Endodermal cell (in vitro differentiated cells): ENCODE data around the gene ZMYM2. TPM values are rescaled to one million over a fixed set of nuclear protein-coding genes. Genes with fewer than 3 reads are reported as not detected.

Experiments
- DNase-seq: peaks from one replicate; pipeline ENCODE4 v3.0.0-alpha.2; 2017
- H3K27ac ChIP-seq: 2 replicates; pipeline ENCODE4 v1.5.1; 2013; ENCODE audit warnings: mild to moderate bottlenecking, low read depth, low read length, moderate library complexity
- H3K27me3 ChIP-seq: 2 replicates; pipeline ENCODE4 v1.6.1; 2013; ENCODE audit warnings: mild to moderate bottlenecking, low read length, moderate library complexity; ENCODE audit not compliant: insufficient read depth, control insufficient read depth, poor library complexity, severe bottlenecking
- H3K36me3 ChIP-seq: 2 replicates; pipeline ENCODE4 v1.7.0; 2013; ENCODE audit warnings: mild to moderate bottlenecking, low read length, moderate library complexity; ENCODE audit not compliant: control insufficient read depth, insufficient read depth
- H3K4me1 ChIP-seq: one replicate; pipeline ENCODE4 v1.7.0; 2013; ENCODE audit warnings: low read length; ENCODE audit not compliant: control insufficient read depth, insufficient read depth
- H3K4me3 ChIP-seq: 2 replicates; pipeline ENCODE4 v1.5.1; 2013; ENCODE audit warnings: mild to moderate bottlenecking, low read length, moderate library complexity
- H3K9ac ChIP-seq: 2 replicates; pipeline ENCODE4 v1.6.1; 2013; ENCODE audit warnings: mild to moderate bottlenecking, low read length, moderate library complexity; ENCODE audit not compliant: poor library complexity, severe bottlenecking; ENCODE audit errors: extremely low read depth
- H3K9me3 ChIP-seq: 2 replicates; pipeline ENCODE4 v1.6.1; 2013; ENCODE audit warnings: mild to moderate bottlenecking, low read length, moderate library complexity; ENCODE audit not compliant: control insufficient read depth
- H3K27ac Mint-ChIP-seq: 2 replicates; pipeline ENCODE4 v1.8.0; 2020; ENCODE audit warnings: mixed read lengths
- H3K27me3 Mint-ChIP-seq: 2 replicates; pipeline ENCODE4 v1.8.0; 2021; ENCODE audit warnings: mild to moderate bottlenecking, mixed read lengths; ENCODE audit not compliant: insufficient read depth
- H3K36me3 Mint-ChIP-seq: 2 replicates; pipeline ENCODE4 v1.8.0; 2020; ENCODE audit warnings: low read depth, mixed read lengths
- H3K4me1 Mint-ChIP-seq: 2 replicates; pipeline ENCODE4 v1.8.0; 2020; ENCODE audit warnings: mixed read lengths
- H3K4me3 Mint-ChIP-seq: 2 replicates; pipeline ENCODE4 v1.8.0; 2020; ENCODE audit warnings: mild to moderate bottlenecking, moderate library complexity, mixed read lengths
- H3K9me3 Mint-ChIP-seq: 2 replicates; pipeline ENCODE4 v1.8.0; 2020; ENCODE audit warnings: mild to moderate bottlenecking, mixed read lengths
- WGBS, 2 experiments: methylation state at CpG; one replicate each; pipeline versions ENCODE4 v1.1.5 to v1.1.7; 2013; ENCODE audit warnings: missing lambda C conversion rate in 2 of 2, mixed read lengths in 1 of 2; ENCODE audit not compliant: insufficient coverage in 1 of 2, insufficient read length in 1 of 2; 5-methylcytosine and 5-hydroxymethylcytosine counted together
- total RNA-seq, 2 donors: library from RNA; stranded (reverse); fragmentation: NEBNext Ultra II Directional in 1 of 2; extraction: Animal tissue kit (Norgen Biotek cat#: 25700) in 1 of 2; gene quantifications; 2 replicates in 1 of 2; 3 replicates in 1 of 2; pipeline ENCODE4 v1.2.1, GENCODE V29; 2021
- TF ChIP-seq, protein P1 (sequence below): fragments of 200-600 bp; sonication (generic); conservative IDR thresholded peaks from 2 replicates; pipeline ENCODE4 v1.5.0; 2021; ENCODE audit warnings: antibody characterized with exemption, mild to moderate bottlenecking

ZMYM2 gene
- total RNA-seq, 2 donors from 2014 or later, result 200 to 207 TPM

DNA sequence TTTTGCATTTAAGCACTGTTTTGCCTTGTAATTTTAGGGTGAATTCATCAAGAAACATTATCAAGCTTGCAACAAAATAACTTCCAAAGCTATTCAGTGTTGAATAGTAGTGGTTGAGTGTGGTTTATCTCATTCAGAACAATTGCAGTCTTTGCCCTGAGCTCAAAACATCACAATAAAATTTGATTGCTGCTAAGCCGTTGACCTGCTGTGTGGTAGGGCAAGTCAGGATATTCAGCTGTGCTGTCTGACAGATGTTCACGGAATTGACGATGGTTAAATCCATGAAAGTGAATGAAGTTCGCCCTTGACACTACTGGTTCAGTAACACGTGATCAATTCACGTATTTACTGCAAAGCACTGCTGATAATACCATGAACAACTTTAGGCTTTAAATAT, 135.4 kb downstream of the ZMYM2 start:
- H3K27me3 ChIP-seq, result no peaks in the 10 kb centered on the region
- peaks cover 15% of the 10 kb centered on the region for H3K36me3 ChIP-seq
- H3K27ac Mint-ChIP-seq, result no peak overlapping the region
- H3K4me1 ChIP-seq, result no peaks in the 10 kb centered on the region
- H3K9me3 Mint-ChIP-seq, result no peaks in the 10 kb centered on the region
- no peak overlapping the region for H3K27ac ChIP-seq
- no peaks in the 10 kb centered on the region for H3K27me3 Mint-ChIP-seq
- TF ChIP-seq, protein P1, sequence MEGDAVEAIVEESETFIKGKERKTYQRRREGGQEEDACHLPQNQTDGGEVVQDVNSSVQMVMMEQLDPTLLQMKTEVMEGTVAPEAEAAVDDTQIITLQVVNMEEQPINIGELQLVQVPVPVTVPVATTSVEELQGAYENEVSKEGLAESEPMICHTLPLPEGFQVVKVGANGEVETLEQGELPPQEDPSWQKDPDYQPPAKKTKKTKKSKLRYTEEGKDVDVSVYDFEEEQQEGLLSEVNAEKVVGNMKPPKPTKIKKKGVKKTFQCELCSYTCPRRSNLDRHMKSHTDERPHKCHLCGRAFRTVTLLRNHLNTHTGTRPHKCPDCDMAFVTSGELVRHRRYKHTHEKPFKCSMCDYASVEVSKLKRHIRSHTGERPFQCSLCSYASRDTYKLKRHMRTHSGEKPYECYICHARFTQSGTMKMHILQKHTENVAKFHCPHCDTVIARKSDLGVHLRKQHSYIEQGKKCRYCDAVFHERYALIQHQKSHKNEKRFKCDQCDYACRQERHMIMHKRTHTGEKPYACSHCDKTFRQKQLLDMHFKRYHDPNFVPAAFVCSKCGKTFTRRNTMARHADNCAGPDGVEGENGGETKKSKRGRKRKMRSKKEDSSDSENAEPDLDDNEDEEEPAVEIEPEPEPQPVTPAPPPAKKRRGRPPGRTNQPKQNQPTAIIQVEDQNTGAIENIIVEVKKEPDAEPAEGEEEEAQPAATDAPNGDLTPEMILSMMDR, result no peak
- H3K4me3 Mint-ChIP-seq, result no peak overlapping the region
- DNase-seq, result no peak
- H3K9ac ChIP-seq, result no peak overlapping the region
- no peaks in the 10 kb centered on the region for H3K9me3 ChIP-seq
- H3K36me3 Mint-ChIP-seq, result no peaks in the 10 kb centered on the region
- 84 to 96% methylated on average over 6 of the region's 6 CpGs for WGBS, 2 experiments
- H3K4me3 ChIP-seq, result no peak overlapping the region
- H3K4me1 Mint-ChIP-seq, result peaks cover under 1% of the 10 kb centered on the region

DNA sequence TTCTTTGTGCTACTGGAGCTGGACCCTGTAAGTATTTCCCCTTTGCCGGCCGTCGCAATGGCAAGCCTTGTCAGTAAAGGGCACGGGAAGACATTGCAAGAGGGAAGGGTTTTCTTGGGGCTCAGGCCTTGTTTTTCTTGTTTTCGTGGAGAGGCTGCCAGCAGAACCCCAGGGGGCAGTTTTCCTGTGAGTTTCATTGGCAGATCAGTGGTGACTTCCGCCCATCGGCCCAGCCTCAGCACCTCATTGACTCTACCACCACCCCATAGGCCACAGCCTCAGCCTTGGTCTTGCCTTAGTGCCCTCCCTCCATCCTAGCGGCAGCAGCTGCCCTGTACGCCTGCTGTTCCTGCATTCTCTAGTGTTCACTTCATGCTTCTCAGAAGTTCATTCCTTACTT, 140.8 kb downstream of the ZMYM2 start:
- H3K9ac ChIP-seq, result no peak overlapping the region
- H3K36me3 ChIP-seq, result no peaks in the 10 kb centered on the region
- Mint-ChIP-seq H3K9me3 (no peaks in the 10 kb centered on the region), H3K4me3 (no peak overlapping the region), H3K4me1 (peaks cover 9% of the 10 kb centered on the region), H3K27me3 (no peaks in the 10 kb centered on the region), H3K27ac (no peak overlapping the region), H3K36me3 (no peaks in the 10 kb centered on the region)
- no peaks in the 10 kb centered on the region for H3K9me3 ChIP-seq
- 80 to 82% methylated on average over 1 to 9 of the region's 9 CpGs for WGBS, 2 experiments
- TF ChIP-seq, protein P1, result peak; percentile 13
- DNase-seq, result peak; percentile 94
- no peaks in the 10 kb centered on the region for H3K27me3 ChIP-seq
- H3K4me3 ChIP-seq, result no peak overlapping the region
- no peak overlapping the region for H3K27ac ChIP-seq
- H3K4me1 ChIP-seq, result no peaks in the 10 kb centered on the region

DNA sequence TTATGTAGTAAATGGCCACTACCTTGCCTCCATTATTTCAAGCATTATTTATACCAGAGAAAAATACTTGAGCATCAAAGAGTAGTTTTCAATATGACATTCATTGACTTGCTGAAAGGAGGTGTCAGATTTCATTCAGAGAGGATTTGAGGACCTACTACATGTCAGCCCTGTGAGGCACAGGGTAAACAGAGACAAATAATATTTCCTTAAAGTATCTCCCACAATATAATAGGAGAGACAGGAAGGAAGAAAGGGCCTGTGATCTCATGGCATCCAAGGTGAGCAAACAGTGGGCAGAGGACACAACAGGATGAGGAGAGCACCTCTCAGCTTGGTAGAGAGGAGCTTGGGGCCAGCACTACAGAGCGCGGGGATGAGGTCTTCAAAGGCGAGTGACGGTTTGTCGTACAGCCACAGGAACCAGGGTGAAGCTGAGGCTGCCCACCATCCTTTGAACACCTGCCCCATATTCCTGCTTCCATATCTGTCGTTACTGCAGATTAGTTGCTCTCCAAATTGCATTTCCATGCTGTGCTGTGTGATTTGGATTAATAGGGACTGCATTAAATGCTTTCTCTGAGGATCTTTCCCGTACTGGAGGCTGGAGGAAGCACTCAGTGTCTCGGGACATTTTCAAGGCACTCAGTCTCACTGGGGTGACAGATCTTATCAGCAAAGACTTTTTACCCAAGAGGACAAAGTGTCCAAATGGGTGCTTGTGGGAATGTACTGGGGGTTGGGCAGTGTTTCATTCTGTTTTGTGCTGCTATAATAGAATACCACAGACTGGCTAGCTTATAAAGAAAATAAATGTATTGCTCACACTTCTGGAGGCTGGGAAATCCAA, 143.2 kb downstream of the ZMYM2 start:
- DNase-seq, result no peak
- H3K27me3 ChIP-seq, result no peaks in the 10 kb centered on the region
- Mint-ChIP-seq H3K4me3 (no peak overlapping the region), H3K27me3 (peaks cover 3% of the 10 kb centered on the region), H3K4me1 (peaks cover 11% of the 10 kb centered on the region), H3K9me3 (no peaks in the 10 kb centered on the region), H3K27ac (no peak overlapping the region), H3K36me3 (no peaks in the 10 kb centered on the region)
- no peaks in the 10 kb centered on the region for H3K4me1 ChIP-seq
- TF ChIP-seq, protein P1, result no peak
- H3K36me3 ChIP-seq, result no peaks in the 10 kb centered on the region
- H3K9ac ChIP-seq, result no peak overlapping the region
- H3K9me3 ChIP-seq, result no peaks in the 10 kb centered on the region
- WGBS, 2 experiments, result 75 to 85% methylated on average over 6 to 8 of the region's 8 CpGs
- H3K4me3 ChIP-seq, result no peak overlapping the region
- H3K27ac ChIP-seq, result no peak overlapping the region
